ENCODE measurements around the gene CTRL. TPM values are rescaled to one million over a fixed set of nuclear protein-coding genes. Genes with fewer than 3 reads are reported as not detected.

CTRL gene
- total RNA-seq, 2 donors from 2014 or later, result 0.59 TPM; not detected in 1

GRCh38 chr16:67949645-67950044 is 18.0 kb upstream of the CTRL start:
- Histone ChIP-seq H3K4me1 (peaks cover 0 to 47% of the 10 kb centered on the region in 2 donors), H3K36me3 (peaks cover 100% of the 10 kb centered on the region), H3K9me3 (no peaks in the 10 kb centered on the region), H3K27me3 (no peaks in the 10 kb centered on the region), H3K27ac (no peak overlapping the region), H3K4me3 (no peak overlapping the region)
- DNase-seq (ENCODE audit: low spot score), result no peak
- no peak for TF ChIP-seq CTCF (IDR thresholded peaks at IDR 0.05)

- H3K9me3 ChIP-seq, result no peaks in the 10 kb centered on the region
- no peak overlapping the region for H3K27ac ChIP-seq
- no peak overlapping the region for H3K4me3 ChIP-seq
- H3K27me3 ChIP-seq, result no peaks in the 10 kb centered on the region
- no peak for DNase-seq (ENCODE audit: low spot score)
- TF ChIP-seq CTCF (IDR thresholded peaks at IDR 0.05), result no peak
- H3K36me3 ChIP-seq, result peaks cover 98% of the 10 kb centered on the region
- H3K4me1 ChIP-seq, result peaks cover 0 to 58% of the 10 kb centered on the region in 2 donors
Measured at GRCh38 chr16:67948015-67948414, 16.4 kb upstream of the CTRL start.

DNA sequence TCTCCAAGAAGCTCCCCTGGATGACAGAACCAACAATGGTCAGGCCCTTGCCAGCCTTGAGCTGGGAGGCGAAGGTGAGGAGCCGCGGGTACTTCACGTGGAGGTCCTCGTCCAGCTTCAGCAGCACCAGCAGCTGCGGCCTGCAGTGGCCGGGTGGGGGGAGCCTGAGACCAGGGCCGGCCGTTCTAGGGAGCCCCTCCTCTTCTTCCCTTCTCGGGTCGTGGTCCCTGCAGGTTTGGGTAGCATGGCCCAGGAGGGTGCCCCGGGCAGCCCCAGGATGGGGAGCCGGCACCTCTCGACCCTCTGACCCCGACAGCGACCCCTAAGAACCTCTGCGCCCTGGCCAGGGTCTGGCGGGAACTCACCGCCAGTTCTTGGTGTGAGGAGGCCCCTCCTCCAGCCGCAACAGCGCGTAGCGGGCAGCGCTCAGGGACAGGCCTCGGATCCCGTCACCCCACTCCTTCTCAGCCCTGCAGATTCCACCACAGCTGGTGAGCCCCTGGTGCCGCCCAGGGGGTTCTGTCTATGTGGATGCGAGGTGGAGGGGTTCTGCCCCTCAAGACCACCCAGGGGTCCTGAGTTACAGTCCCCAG is 15.4 kb upstream of the CTRL start:
- Histone ChIP-seq H3K9me3 (no peaks in the 10 kb centered on the region), H3K4me3 (no peak overlapping the region), H3K27me3 (no peaks in the 10 kb centered on the region), H3K36me3 (peaks cover 98% of the 10 kb centered on the region), H3K4me1 (peaks cover 0 to 64% of the 10 kb centered on the region in 2 donors), H3K27ac (no peak overlapping the region)
- no peak for DNase-seq (ENCODE audit: low spot score)
- TF ChIP-seq CTCF (IDR thresholded peaks at IDR 0.05), result no peak

- Histone ChIP-seq H3K36me3 (peaks cover 96% of the 10 kb centered on the region), H3K4me1 (peaks cover 0 to 59% of the 10 kb centered on the region in 2 donors), H3K27ac (no peak overlapping the region), H3K27me3 (no peaks in the 10 kb centered on the region), H3K9me3 (no peaks in the 10 kb centered on the region), H3K4me3 (no peak overlapping the region)
- no peak for DNase-seq (ENCODE audit: low spot score)
- TF ChIP-seq CTCF (IDR thresholded peaks at IDR 0.05), result no peak
Measured at GRCh38 chr16:67946128-67946569, 14.5 kb upstream of the CTRL start.

DNA sequence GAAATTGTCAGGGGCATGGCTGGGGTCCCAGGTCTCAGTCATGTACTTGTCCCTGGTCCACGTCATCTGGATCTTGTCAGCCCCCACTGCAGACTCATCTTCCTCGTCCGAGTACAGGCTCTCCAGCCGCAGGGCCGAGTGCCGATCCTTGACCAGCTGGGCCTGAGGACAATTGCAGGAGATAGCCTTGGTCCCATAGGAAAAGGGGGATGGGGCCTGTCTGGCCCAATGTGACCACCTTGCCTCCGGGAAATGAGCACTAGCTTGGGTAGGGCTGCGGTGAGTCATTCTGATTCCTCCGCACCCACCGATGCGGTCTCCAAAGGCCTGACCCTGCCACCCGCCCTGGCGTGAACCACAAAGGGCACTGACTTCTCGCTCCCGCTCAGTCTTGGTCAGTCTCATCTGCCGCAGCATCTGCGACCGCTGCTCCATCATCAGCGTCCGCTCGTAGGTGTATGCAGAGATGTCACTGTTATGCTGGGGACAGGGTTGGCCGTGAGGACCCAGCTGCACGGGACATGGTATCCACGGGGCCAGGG is 13.8 kb upstream of the CTRL start:
- no peak for DNase-seq (ENCODE audit: low spot score)
- H3K4me3 ChIP-seq, result no peak overlapping the region
- peak overlapping the region in 1 of 2 donors; percentile 67 for H3K27ac ChIP-seq
- no peaks in the 10 kb centered on the region for H3K27me3 ChIP-seq
- no peak for TF ChIP-seq CTCF (IDR thresholded peaks at IDR 0.05)
- peaks cover 0 to 54% of the 10 kb centered on the region in 2 donors for H3K4me1 ChIP-seq
- H3K9me3 ChIP-seq, result no peaks in the 10 kb centered on the region
- H3K36me3 ChIP-seq, result peaks cover 90% of the 10 kb centered on the region

Measured in right atrium auricular region (tissue), 2 donors.